CD14-positive monocyte (primary cell): ENCODE measurements around the gene WSB1. TPM values are rescaled to one million over a fixed set of nuclear protein-coding genes. Genes with fewer than 3 reads are reported as not detected.

ENCODE experiments used
- DNase-seq, 3 donors: peaks; one replicate each; pipeline ENCODE4 v3.0.0-alpha.2; 2011 to 2022
- H2AFZ ChIP-seq: 2 replicates; pipeline ENCODE4 v1.6.0; 2012; ENCODE audit warnings: mild to moderate bottlenecking, low read depth, low read length, inconsistent platforms; ENCODE audit not compliant: insufficient read depth, poor library complexity, severe bottlenecking
- H3K27ac ChIP-seq, 2 donors: 1 replicate in 1 of 2; 2 replicates in 1 of 2; pipeline ENCODE4 v1.5.1; 2012 to 2013; ENCODE audit warnings: low read length in 2 of 2, control low read depth in 1 of 2, inconsistent platforms in 1 of 2, low read depth in 1 of 2, mild to moderate bottlenecking in 1 of 2
- H3K27me3 ChIP-seq, 2 donors: one replicate each; pipeline versions ENCODE4 v1.6.0 to v1.6.1; 2011 to 2013; ENCODE audit warnings: low read length in 2 of 2; ENCODE audit not compliant: control insufficient read depth in 2 of 2, insufficient read depth in 2 of 2
- H3K36me3 ChIP-seq, 2 donors: replicated peaks in 1 of 2; 1 replicate in 1 of 2; 2 replicates in 1 of 2; pipeline versions ENCODE4 v1.5.1 to v1.6.1; 2012 to 2013; ENCODE audit warnings: low read length in 2 of 2, control low read depth in 1 of 2, inconsistent platforms in 1 of 2, mild to moderate bottlenecking in 1 of 2; ENCODE audit not compliant: insufficient read depth in 2 of 2, control insufficient read depth in 1 of 2
- H3K4me1 ChIP-seq, 2 donors: 1 replicate in 1 of 2; 2 replicates in 1 of 2; pipeline versions ENCODE4 v1.5.1 to v1.6.1; 2012 to 2013; ENCODE audit warnings: low read length in 2 of 2, control low read depth in 1 of 2, inconsistent platforms in 1 of 2, mild to moderate bottlenecking in 1 of 2, moderate library complexity in 1 of 2; ENCODE audit not compliant: insufficient read depth in 2 of 2, control insufficient read depth in 1 of 2
- H3K4me2 ChIP-seq: replicated peaks from 2 replicates; pipeline ENCODE3; 2012; ENCODE audit warnings: low read length, moderate library complexity, mild to moderate bottlenecking; ENCODE audit not compliant: poor library complexity, severe bottlenecking; ENCODE audit errors: extremely low read depth
- H3K4me3 ChIP-seq, 3 experiments: fragments of 200-600 bp in 1 of 3; sonication (generic) in 1 of 3; replicated peaks in 1 of 3; 1 replicate in 2 of 3; 2 replicates in 1 of 3; pipeline ENCODE4 v1.5.1; 2011 to 2013; ENCODE audit warnings: low read length in 3 of 3, mild to moderate bottlenecking in 3 of 3, control low read depth in 2 of 3, low read depth in 2 of 3, inconsistent platforms in 1 of 3, moderate library complexity in 1 of 3
- H3K79me2 ChIP-seq: 2 replicates; pipeline ENCODE4 v1.6.0; 2012; ENCODE audit warnings: mild to moderate bottlenecking, control low read depth, inconsistent platforms, low read length, moderate library complexity; ENCODE audit not compliant: insufficient read depth
- H3K9ac ChIP-seq: 2 replicates; pipeline ENCODE4 v1.6.0; 2017; ENCODE audit warnings: low read length, mild to moderate bottlenecking; ENCODE audit not compliant: insufficient read depth, poor library complexity, severe bottlenecking
- H3K9me3 ChIP-seq, 2 donors: replicated peaks in 1 of 2; 1 replicate in 1 of 2; 2 replicates in 1 of 2; pipeline versions ENCODE4 v1.5.1 to v1.6.1; 2012 to 2013; ENCODE audit warnings: low read length in 2 of 2, control low read depth in 1 of 2; ENCODE audit not compliant: control insufficient read depth in 1 of 2, insufficient read depth in 1 of 2
- H4K20me1 ChIP-seq: 2 replicates; pipeline ENCODE4 v1.6.0; 2012; ENCODE audit warnings: mild to moderate bottlenecking, low read length, control low read depth, moderate library complexity; ENCODE audit not compliant: insufficient read depth
- H3K27ac Mint-ChIP-seq, 7 donors: one replicate each; pipeline ENCODE4 v1.8.0; 2020; ENCODE audit warnings: mild to moderate bottlenecking in 7 of 7, mixed read lengths in 7 of 7, moderate library complexity in 6 of 7, inconsistent platforms in 2 of 7
- H3K27me3 Mint-ChIP-seq, 3 donors: one replicate each; pipeline ENCODE4 v1.8.0; 2021 to 2022; ENCODE audit warnings: low read depth in 3 of 3, mild to moderate bottlenecking in 3 of 3, mixed read lengths in 3 of 3, moderate library complexity in 3 of 3, inconsistent platforms in 1 of 3
- H3K36me3 Mint-ChIP-seq, 2 donors: one replicate each; pipeline ENCODE4 v1.8.0; 2020; ENCODE audit warnings: mixed read lengths in 2 of 2, inconsistent platforms in 1 of 2, mild to moderate bottlenecking in 1 of 2
- H3K4me1 Mint-ChIP-seq: one replicate; pipeline ENCODE4 v1.8.0; 2020; ENCODE audit warnings: mild to moderate bottlenecking, mixed read lengths
- H3K4me3 Mint-ChIP-seq, 2 donors: one replicate each; pipeline ENCODE4 v1.8.0; 2020; ENCODE audit warnings: mild to moderate bottlenecking in 2 of 2, mixed read lengths in 2 of 2, moderate library complexity in 1 of 2
- H3K9me3 Mint-ChIP-seq, 7 donors: one replicate each; pipeline ENCODE4 v1.8.0; 2020 to 2022; ENCODE audit warnings: mixed read lengths in 7 of 7, mild to moderate bottlenecking in 6 of 7, moderate library complexity in 6 of 7, inconsistent platforms in 2 of 7
- WGBS: methylation state at CpG from one replicate; pipeline ENCODE4 v1.1.5; 2013; ENCODE audit warnings: missing lambda C conversion rate; ENCODE audit not compliant: insufficient coverage; 5-methylcytosine and 5-hydroxymethylcytosine counted together
- intact Hi-C, 2 donors: fragments of 100-400 bp; cut with micrococcal nuclease; formaldehyde crosslinking; loops; one replicate each; pipeline versions ENCODE4 v1.15.0 to v1.15.1; 2023
- polyA plus RNA-seq, 3 donors: library from polyadenylated mRNA; depleted of rRNA in 1 of 3; unstranded in 2 of 3; stranded (reverse) in 1 of 3; fragments of 300-500 nt in 2 of 3; fragments of >200 nt in 1 of 3; fragmentation: Illumina TruSeq in 2 of 3; gene quantifications; 1 replicate in 2 of 3; 2 replicates in 1 of 3; pipeline ENCODE4 v1.2.3, GENCODE V29; 2012 to 2021
- TF ChIP-seq, protein P1 (sequence below): fragments of 200-600 bp; IDR thresholded peaks from one replicate; pipeline ENCODE4 v1.8.0; 2022; ENCODE audit warnings: antibody characterized with exemption, mild to moderate bottlenecking

WSB1 gene
- polyA plus RNA-seq, 3 donors, result 220 to 368 (median 296) TPM

DNA sequence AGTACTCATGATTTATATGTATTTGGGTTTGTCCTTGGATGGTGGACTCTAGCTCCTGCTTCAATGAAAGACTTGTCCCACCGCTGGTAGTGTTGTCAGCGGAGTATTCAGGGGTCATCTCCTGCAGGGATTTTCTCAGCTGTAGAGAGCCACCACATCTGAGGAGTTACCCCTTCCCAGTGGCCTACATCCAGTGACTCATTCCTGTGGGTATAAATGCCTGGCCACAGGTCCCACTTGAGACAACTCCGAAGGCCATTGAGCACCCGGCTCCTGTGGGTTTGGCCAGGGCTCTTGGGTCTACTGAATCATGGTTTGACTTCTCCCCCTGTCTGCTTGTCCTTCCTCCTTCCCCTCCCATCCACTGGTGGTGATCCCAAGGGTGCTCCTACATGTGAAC is 34.6 kb upstream of the WSB1 start:
- DNase-seq, result no peak
- Histone ChIP-seq H3K4me1 (peaks cover 9 to 10% of the 10 kb centered on the region in 2 donors), H3K4me3 (no peak overlapping the region), H3K9ac (no peak overlapping the region), H3K4me2 (no peak overlapping the region), H3K27me3 (no peaks in the 10 kb centered on the region), H3K27ac (no peak overlapping the region), H3K79me2 (no peaks in the 10 kb centered on the region), H3K36me3 (no peaks in the 10 kb centered on the region), H2AFZ (no peak overlapping the region), H4K20me1 (no peaks in the 10 kb centered on the region), H3K9me3 (no peaks in the 10 kb centered on the region)
- H3K36me3 Mint-ChIP-seq, result no peaks in the 10 kb centered on the region
- TF ChIP-seq, protein P1, sequence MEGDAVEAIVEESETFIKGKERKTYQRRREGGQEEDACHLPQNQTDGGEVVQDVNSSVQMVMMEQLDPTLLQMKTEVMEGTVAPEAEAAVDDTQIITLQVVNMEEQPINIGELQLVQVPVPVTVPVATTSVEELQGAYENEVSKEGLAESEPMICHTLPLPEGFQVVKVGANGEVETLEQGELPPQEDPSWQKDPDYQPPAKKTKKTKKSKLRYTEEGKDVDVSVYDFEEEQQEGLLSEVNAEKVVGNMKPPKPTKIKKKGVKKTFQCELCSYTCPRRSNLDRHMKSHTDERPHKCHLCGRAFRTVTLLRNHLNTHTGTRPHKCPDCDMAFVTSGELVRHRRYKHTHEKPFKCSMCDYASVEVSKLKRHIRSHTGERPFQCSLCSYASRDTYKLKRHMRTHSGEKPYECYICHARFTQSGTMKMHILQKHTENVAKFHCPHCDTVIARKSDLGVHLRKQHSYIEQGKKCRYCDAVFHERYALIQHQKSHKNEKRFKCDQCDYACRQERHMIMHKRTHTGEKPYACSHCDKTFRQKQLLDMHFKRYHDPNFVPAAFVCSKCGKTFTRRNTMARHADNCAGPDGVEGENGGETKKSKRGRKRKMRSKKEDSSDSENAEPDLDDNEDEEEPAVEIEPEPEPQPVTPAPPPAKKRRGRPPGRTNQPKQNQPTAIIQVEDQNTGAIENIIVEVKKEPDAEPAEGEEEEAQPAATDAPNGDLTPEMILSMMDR, result no peak
- peaks cover 0 to 2% (median 0%) of the 10 kb centered on the region in 7 donors for H3K9me3 Mint-ChIP-seq
- 96% methylated on average over 4 of the region's 4 CpGs for WGBS
- H3K27me3 Mint-ChIP-seq, result no peaks in the 10 kb centered on the region
- H3K4me3 Mint-ChIP-seq, result no peak overlapping the region
- no peak overlapping the region for H3K27ac Mint-ChIP-seq
- peaks cover 18% of the 10 kb centered on the region for H3K4me1 Mint-ChIP-seq
- intact Hi-C loops, result no loop called here

DNA sequence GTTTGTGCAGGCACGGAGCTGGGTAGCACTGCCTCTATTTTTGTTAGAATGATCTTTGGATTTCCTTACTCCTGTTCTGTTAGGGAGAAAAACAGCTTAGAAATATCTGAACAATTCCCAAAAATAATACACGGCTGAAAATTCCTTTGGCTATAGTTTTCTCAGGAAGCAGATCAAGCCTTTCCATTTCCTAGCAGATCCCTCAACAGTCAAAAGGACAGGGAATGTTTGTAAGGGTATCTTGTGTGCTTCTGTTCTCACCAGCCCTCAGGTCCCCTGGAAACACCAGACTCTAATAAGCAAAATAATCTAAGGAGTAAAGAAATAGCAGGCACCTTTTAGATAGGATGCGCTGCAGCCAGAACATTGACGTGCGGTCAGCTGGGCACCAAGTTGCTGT is 30.5 kb upstream of the WSB1 start:
- Histone ChIP-seq H3K4me2 (no peak overlapping the region), H2AFZ (no peak overlapping the region), H3K4me1 (peaks cover 23 to 24% of the 10 kb centered on the region in 2 donors), H3K36me3 (no peaks in the 10 kb centered on the region), H4K20me1 (no peaks in the 10 kb centered on the region), H3K27ac (peak overlapping the region in 1 of 2 donors; percentile 67), H3K27me3 (no peaks in the 10 kb centered on the region), H3K9ac (no peak overlapping the region), H3K4me3 (no peak overlapping the region), H3K79me2 (no peaks in the 10 kb centered on the region), H3K9me3 (no peaks in the 10 kb centered on the region)
- H3K27ac Mint-ChIP-seq, result peak overlapping the region in 6 of 7 donors; percentile 5 to 87 (median 74)
- intact Hi-C loops, result no loop called here
- no peak for DNase-seq
- TF ChIP-seq, protein P1, result no peak
- H3K9me3 Mint-ChIP-seq, result peaks cover 0 to 2% (median 0%) of the 10 kb centered on the region in 7 donors
- no peaks in the 10 kb centered on the region for H3K36me3 Mint-ChIP-seq
- H3K4me3 Mint-ChIP-seq, result no peak overlapping the region
- WGBS, result 100% methylated on average over 3 of the region's 5 CpGs
- H3K27me3 Mint-ChIP-seq, result no peaks in the 10 kb centered on the region
- H3K4me1 Mint-ChIP-seq, result peaks cover 26% of the 10 kb centered on the region
